ENCODE results near the gene TMEM263.

TMEM263 gene

GRCh38 chr12:106975098-106975497 is 19.4 kb downstream of the TMEM263 start:
- Histone ChIP-seq H3K4me2 (ENCODE audit: low read length) (no peak overlapping the region), H3K27me3 (ENCODE audit: control insufficient read depth, insufficient read depth, low read length) (no peaks in the 10 kb centered on the region), H3K4me3 (ENCODE audit: low read length) (no peak overlapping the region), H3K9ac (ENCODE audit: low read depth, low read length) (no peak overlapping the region), H3K4me1 (ENCODE audit: control insufficient read depth, insufficient read depth, low read length) (peaks cover 26% of the 10 kb centered on the region), H3K36me3 (ENCODE audit: insufficient read depth, low read length) (peaks cover 55% of the 10 kb centered on the region), H3K9me3 (replicated peaks; ENCODE audit: low read length) (no peaks in the 10 kb centered on the region)

GRCh38 chr12:106975993-106976658 is 20.4 kb downstream of the TMEM263 start:
- Histone ChIP-seq H3K36me3 (ENCODE audit: insufficient read depth, low read length) (peaks cover 46% of the 10 kb centered on the region), H3K9me3 (replicated peaks; ENCODE audit: low read length) (no peaks in the 10 kb centered on the region), H3K4me2 (ENCODE audit: low read length) (no peak overlapping the region), H3K9ac (ENCODE audit: low read depth, low read length) (no peak overlapping the region), H3K27me3 (ENCODE audit: control insufficient read depth, insufficient read depth, low read length) (no peaks in the 10 kb centered on the region), H3K4me1 (ENCODE audit: control insufficient read depth, insufficient read depth, low read length) (peaks cover 26% of the 10 kb centered on the region), H3K4me3 (ENCODE audit: low read length) (no peak overlapping the region)

GRCh38 chr12:106976668-106977067 is 21.0 kb downstream of the TMEM263 start:
- H3K9ac ChIP-seq (ENCODE audit: low read depth, low read length), result no peak overlapping the region
- no peak overlapping the region for H3K4me2 ChIP-seq (ENCODE audit: low read length)
- H3K9me3 ChIP-seq (replicated peaks; ENCODE audit: low read length), result no peaks in the 10 kb centered on the region
- H3K27me3 ChIP-seq (ENCODE audit: control insufficient read depth, insufficient read depth, low read length), result no peaks in the 10 kb centered on the region
- no peak overlapping the region for H3K4me3 ChIP-seq (ENCODE audit: low read length)
- H3K4me1 ChIP-seq (ENCODE audit: control insufficient read depth, insufficient read depth, low read length), result peaks cover 26% of the 10 kb centered on the region
- peaks cover 40% of the 10 kb centered on the region for H3K36me3 ChIP-seq (ENCODE audit: insufficient read depth, low read length)

GRCh38 chr12:106978035-106978800 is 22.5 kb downstream of the TMEM263 start:
- Histone ChIP-seq H3K36me3 (ENCODE audit: insufficient read depth, low read length) (peaks cover 32% of the 10 kb centered on the region), H3K4me3 (ENCODE audit: low read length) (no peak overlapping the region), H3K9me3 (replicated peaks; ENCODE audit: low read length) (no peaks in the 10 kb centered on the region), H3K4me1 (ENCODE audit: control insufficient read depth, insufficient read depth, low read length) (peaks cover 30% of the 10 kb centered on the region), H3K4me2 (ENCODE audit: low read length) (no peak overlapping the region), H3K9ac (ENCODE audit: low read depth, low read length) (no peak overlapping the region), H3K27me3 (ENCODE audit: control insufficient read depth, insufficient read depth, low read length) (no peaks in the 10 kb centered on the region)

GRCh38 chr12:106980944-106981343 is 25.2 kb downstream of the TMEM263 start:
- H3K36me3 ChIP-seq (ENCODE audit: insufficient read depth, low read length), result peaks cover 17% of the 10 kb centered on the region
- no peaks in the 10 kb centered on the region for H3K9me3 ChIP-seq (replicated peaks; ENCODE audit: low read length)
- H3K4me3 ChIP-seq (ENCODE audit: low read length), result no peak overlapping the region
- no peaks in the 10 kb centered on the region for H3K27me3 ChIP-seq (ENCODE audit: control insufficient read depth, insufficient read depth, low read length)
- no peak overlapping the region for H3K4me2 ChIP-seq (ENCODE audit: low read length)
- H3K9ac ChIP-seq (ENCODE audit: low read depth, low read length), result no peak overlapping the region
- H3K4me1 ChIP-seq (ENCODE audit: control insufficient read depth, insufficient read depth, low read length), result peaks cover 28% of the 10 kb centered on the region

- peaks cover 22% of the 10 kb centered on the region for H3K4me1 ChIP-seq (ENCODE audit: control insufficient read depth, insufficient read depth, low read length)
These were observed 26.1 kb downstream of the TMEM263 start for GRCh38 chr12:106981788-106982187.

GRCh38 chr12:106982229-106982628 is 26.5 kb downstream of the TMEM263 start:
- H3K27me3 ChIP-seq (ENCODE audit: control insufficient read depth, insufficient read depth, low read length), result no peaks in the 10 kb centered on the region
- H3K4me2 ChIP-seq (ENCODE audit: low read length), result no peak overlapping the region
- H3K9me3 ChIP-seq (replicated peaks; ENCODE audit: low read length), result no peaks in the 10 kb centered on the region
- peaks cover 16% of the 10 kb centered on the region for H3K36me3 ChIP-seq (ENCODE audit: insufficient read depth, low read length)
- H3K4me1 ChIP-seq (ENCODE audit: control insufficient read depth, insufficient read depth, low read length), result peaks cover 21% of the 10 kb centered on the region
- H3K9ac ChIP-seq (ENCODE audit: low read depth, low read length), result no peak overlapping the region
- no peak overlapping the region for H3K4me3 ChIP-seq (ENCODE audit: low read length)

More at GRCh38 chr12:106981788-106982187, 26.1 kb downstream of the TMEM263 start:
- H3K27me3 ChIP-seq (ENCODE audit: control insufficient read depth, insufficient read depth, low read length), result no peaks in the 10 kb centered on the region
- H3K4me3 ChIP-seq (ENCODE audit: low read length), result no peak overlapping the region
- H3K36me3 ChIP-seq (ENCODE audit: insufficient read depth, low read length), result peaks cover 16% of the 10 kb centered on the region
- H3K9me3 ChIP-seq (replicated peaks; ENCODE audit: low read length), result no peaks in the 10 kb centered on the region
- no peak overlapping the region for H3K4me2 ChIP-seq (ENCODE audit: low read length)
- no peak overlapping the region for H3K9ac ChIP-seq (ENCODE audit: low read depth, low read length)

- Histone ChIP-seq H3K9ac (ENCODE audit: low read depth, low read length) (no peak overlapping the region), H3K4me1 (ENCODE audit: control insufficient read depth, insufficient read depth, low read length) (peaks cover 20% of the 10 kb centered on the region)
These were observed 29.0 kb downstream of the TMEM263 start for GRCh38 chr12:106984588-106985137.

GRCh38 chr12:106985479-106985878 is 29.8 kb downstream of the TMEM263 start:
- Histone ChIP-seq H3K4me1 (ENCODE audit: control insufficient read depth, insufficient read depth, low read length) (peaks cover 20% of the 10 kb centered on the region), H3K4me3 (ENCODE audit: low read length) (peak overlapping the region; percentile 86), H3K9me3 (replicated peaks; ENCODE audit: low read length) (no peaks in the 10 kb centered on the region), H3K4me2 (ENCODE audit: low read length) (peak overlapping the region; percentile 75), H3K9ac (ENCODE audit: low read depth, low read length) (peak overlapping the region; percentile 92), H3K36me3 (ENCODE audit: insufficient read depth, low read length) (peaks cover 9% of the 10 kb centered on the region), H3K27me3 (ENCODE audit: control insufficient read depth, insufficient read depth, low read length) (no peaks in the 10 kb centered on the region)

More at GRCh38 chr12:106984588-106985137, 29.0 kb downstream of the TMEM263 start:
- Histone ChIP-seq H3K27me3 (ENCODE audit: control insufficient read depth, insufficient read depth, low read length) (no peaks in the 10 kb centered on the region), H3K4me2 (ENCODE audit: low read length) (no peak overlapping the region), H3K9me3 (replicated peaks; ENCODE audit: low read length) (no peaks in the 10 kb centered on the region), H3K36me3 (ENCODE audit: insufficient read depth, low read length) (peaks cover 9% of the 10 kb centered on the region), H3K4me3 (ENCODE audit: low read length) (no peak overlapping the region)

- Histone ChIP-seq H3K9me3 (replicated peaks; ENCODE audit: low read length) (no peaks in the 10 kb centered on the region), H3K9ac (ENCODE audit: low read depth, low read length) (peak overlapping the region; percentile 92), H3K27me3 (ENCODE audit: control insufficient read depth, insufficient read depth, low read length) (no peaks in the 10 kb centered on the region), H3K4me2 (ENCODE audit: low read length) (peak overlapping the region; percentile 75), H3K36me3 (ENCODE audit: insufficient read depth, low read length) (peaks cover 9% of the 10 kb centered on the region), H3K4me3 (ENCODE audit: low read length) (peak overlapping the region; percentile 86), H3K4me1 (ENCODE audit: control insufficient read depth, insufficient read depth, low read length) (peaks cover 20% of the 10 kb centered on the region)
These were observed 30.4 kb downstream of the TMEM263 start for GRCh38 chr12:106986135-106986534.

GRCh38 chr12:106986625-106987389 is 31.1 kb downstream of the TMEM263 start, which contains the start of gene MTERF2:
Gene MTERF2 (minus strand): TSS chr12:106987146. CDS start chr12:106978714, 8,432 bp downstream.
- H3K4me2 ChIP-seq (ENCODE audit: low read length), result peak within 1 kb of the TSS; percentile 75

More at GRCh38 chr12:106986625-106987389, 31.1 kb downstream of the TMEM263 start, which contains the start of gene MTERF2:
- peaks cover 19% of the 10 kb centered on the region for H3K4me1 ChIP-seq (ENCODE audit: control insufficient read depth, insufficient read depth, low read length)
- peak within 1 kb of the TSS; percentile 92 for H3K9ac ChIP-seq (ENCODE audit: low read depth, low read length)
- peaks cover 9% of the 10 kb centered on the region for H3K36me3 ChIP-seq (ENCODE audit: insufficient read depth, low read length)
- peak within 1 kb of the TSS; percentile 86 for H3K4me3 ChIP-seq (ENCODE audit: low read length)
- no peaks in the 10 kb centered on the region for H3K9me3 ChIP-seq (replicated peaks; ENCODE audit: low read length)
- H3K27me3 ChIP-seq (ENCODE audit: control insufficient read depth, insufficient read depth, low read length), result no peaks in the 10 kb centered on the region
